ENCODE results near the gene TXNL4A. TPM values are rescaled to one million over a fixed set of nuclear protein-coding genes. Genes with fewer than 3 reads are reported as not detected.
A peak's percentile ranks its signal among the peaks of the same experiment; 100 is the strongest.
"Not testable (repeated sequence)": the region's sequence is repeated elsewhere in the genome, so short reads cannot be mapped to it uniquely, and the experiment has no call there.

Gene TXNL4A
- total RNA-seq, 1 donor from 2014 or later = 82.1 TPM

DNA sequence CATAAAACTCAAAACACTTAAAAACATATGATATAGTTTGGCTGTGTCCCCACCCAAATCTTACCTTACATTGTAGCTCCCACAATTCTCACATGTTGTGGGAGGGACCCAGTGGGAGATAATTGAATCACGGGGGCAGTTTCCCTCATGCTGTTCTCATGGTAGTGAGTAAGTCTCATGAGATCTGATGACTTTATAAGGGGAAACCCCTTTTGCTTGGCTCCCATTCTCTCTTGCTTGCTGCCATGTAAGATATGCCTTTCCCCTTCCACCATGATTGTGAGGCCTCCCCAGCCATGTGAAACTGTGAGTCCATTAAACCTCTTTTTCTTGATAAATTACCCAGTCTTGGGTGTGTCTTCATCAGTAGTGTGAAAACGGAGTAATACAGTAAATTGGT lies 11.3 kb upstream of the TXNL4A start:
- not testable (repeated sequence) for DNase-seq (ENCODE audit: low spot score)

DNA sequence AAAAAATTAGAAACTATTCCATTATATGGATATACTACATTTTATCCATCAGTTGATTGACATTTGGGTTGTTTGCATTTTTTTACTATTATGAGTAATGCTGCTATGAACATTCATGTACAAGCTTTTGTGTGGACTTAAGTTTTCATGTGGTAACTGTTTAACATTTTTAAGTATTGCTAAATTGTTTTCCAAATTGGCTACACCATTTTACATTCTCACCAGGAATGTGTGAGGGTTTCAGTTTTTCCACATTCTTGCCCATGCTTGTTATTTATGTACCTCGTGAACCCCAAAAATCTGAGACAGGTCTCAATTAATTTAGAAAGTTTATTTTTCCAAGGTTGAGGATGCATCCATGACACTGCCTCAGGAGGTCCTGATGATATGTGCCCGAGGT lies 3.1 kb upstream of the TXNL4A start:
- DNase-seq (ENCODE audit: low spot score) = no peak

DNA sequence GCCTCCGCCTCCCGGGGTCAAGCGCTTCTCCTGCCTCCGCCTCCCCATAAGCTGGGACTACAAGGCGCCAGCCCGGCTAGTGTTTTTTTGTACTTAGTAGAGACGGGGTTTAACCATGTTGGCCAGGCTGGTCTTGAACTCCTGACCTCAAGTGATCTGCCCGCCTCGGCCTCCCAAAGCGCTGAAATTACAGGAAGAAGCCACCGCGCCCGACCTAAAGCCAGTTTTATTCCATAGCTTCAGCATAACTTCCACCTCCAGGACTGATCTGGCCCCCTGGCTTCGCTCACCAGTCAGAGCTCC lies 783 bp upstream of the TXNL4A start:
- no peak for DNase-seq (ENCODE audit: low spot score)

- DNase-seq (ENCODE audit: low spot score) = peak; percentile 52
Measured at GRCh38 chr18:79988071-79988450, 302 bp downstream of the TXNL4A start.

- DNase-seq (ENCODE audit: low spot score) = no peak
Measured at GRCh38 chr18:79987566-79987965, 797 bp downstream of the TXNL4A start.

DNA sequence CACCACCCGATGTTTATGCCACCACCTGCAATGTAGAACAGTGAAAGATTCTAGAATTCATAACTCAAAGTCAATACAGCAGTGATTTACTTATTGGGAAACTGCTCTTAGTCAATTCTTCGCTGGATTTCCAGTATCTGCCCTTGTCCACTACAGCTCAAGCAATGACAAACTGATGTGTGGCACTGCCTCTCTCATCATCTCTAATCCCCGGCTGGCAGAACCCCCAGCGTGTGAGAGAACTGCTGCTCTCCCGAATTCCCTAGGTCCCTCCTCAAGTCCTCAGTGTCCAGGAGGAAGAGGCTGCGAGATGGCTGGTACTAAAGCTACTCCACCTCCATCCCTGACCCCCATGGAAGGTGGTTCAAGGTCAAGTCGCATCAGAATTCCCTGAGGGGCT lies 1.6 kb downstream of the TXNL4A start:
- DNase-seq (ENCODE audit: low spot score) = no peak

- no peak for DNase-seq (ENCODE audit: low spot score)
Measured at GRCh38 chr18:79985172-79985571, 3.2 kb downstream of the TXNL4A start.

DNA sequence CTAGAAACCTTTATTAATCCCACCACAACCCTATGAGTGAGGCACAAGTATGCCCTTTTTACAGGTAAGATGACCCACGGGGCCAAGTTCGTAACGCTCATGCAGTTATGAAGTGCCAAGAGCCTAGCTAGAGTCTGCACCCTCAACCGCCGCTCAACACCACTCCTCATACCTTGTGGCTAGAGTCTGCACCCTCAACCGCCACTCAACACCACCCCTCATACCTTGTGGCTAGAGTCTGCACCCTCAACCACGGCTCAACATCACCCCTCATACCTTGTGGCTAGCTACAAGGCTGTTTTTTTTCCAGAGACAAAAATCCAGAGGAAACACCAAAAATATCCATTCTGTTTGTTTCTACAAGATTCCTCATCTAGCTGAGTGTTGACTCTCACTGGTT lies 4.6 kb downstream of the TXNL4A start:
- no peak for DNase-seq (ENCODE audit: low spot score)

- no peak for DNase-seq (ENCODE audit: low spot score)
Measured at GRCh38 chr18:79983253-79983652, 5.1 kb downstream of the TXNL4A start.

GRCh38 chr18:79982736-79983135 lies 5.6 kb downstream of the TXNL4A start:
- DNase-seq (ENCODE audit: low spot score) = no peak

DNA sequence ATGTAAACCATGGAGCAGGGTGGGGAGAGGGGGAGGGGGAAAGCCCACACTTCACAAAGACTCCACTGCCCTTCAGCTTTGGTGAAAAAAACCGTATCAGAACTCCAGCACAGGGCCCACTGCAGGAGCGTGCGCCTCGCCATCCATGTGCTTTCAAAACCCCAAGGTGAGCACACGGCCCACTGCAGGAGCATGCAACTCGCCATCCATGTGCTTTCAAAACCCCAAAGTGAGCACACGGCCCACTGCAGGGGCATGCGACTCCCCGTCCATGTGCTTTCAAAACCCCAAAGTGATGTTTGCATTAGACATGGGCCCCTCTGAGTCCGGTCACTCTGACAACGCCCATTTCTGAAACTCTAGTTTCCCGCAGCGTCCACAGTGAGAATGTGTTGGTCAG lies 7.8 kb downstream of the TXNL4A start:
- no peak for DNase-seq (ENCODE audit: low spot score)

GRCh38 chr18:79979843-79980242 lies 8.5 kb downstream of the TXNL4A start:
- DNase-seq (ENCODE audit: low spot score) = no peak

GRCh38 chr18:79975985-79976680 lies 12.2 kb downstream of the TXNL4A start:
- DNase-seq (ENCODE audit: low spot score) = no peak

GRCh38 chr18:79975043-79975442 lies 13.3 kb downstream of the TXNL4A start:
- DNase-seq (ENCODE audit: low spot score) = no peak

DNA sequence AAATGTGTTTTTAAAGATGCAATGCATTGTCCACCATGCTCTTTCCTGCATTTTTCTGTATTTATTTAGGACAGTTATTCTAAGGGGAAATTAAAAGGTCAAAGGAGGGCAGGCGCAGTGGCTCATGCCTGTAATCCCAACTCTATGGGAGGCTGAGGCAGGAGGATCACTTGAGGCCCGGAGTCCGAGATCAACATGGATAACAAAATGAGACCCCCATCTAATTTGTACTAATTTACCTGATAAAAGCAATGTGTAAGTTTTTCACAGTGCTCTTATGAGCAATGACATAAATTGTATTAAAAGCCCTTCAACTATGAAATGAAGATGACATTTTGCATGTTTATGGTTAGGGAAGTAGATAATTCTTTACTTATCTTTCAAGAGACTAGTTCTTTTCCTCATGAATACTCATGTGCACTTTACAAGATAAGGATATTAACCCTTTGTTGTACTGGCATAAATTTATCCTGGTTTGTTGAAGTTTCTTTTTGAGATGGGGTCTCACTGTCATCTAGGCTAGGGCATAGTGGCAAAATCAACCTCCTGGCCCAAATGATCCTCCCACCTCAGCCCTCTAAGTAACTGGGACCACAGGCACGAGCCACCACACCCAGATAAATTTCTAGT lies 14.2 kb downstream of the TXNL4A start:
- no peak for DNase-seq (ENCODE audit: low spot score)

DNA sequence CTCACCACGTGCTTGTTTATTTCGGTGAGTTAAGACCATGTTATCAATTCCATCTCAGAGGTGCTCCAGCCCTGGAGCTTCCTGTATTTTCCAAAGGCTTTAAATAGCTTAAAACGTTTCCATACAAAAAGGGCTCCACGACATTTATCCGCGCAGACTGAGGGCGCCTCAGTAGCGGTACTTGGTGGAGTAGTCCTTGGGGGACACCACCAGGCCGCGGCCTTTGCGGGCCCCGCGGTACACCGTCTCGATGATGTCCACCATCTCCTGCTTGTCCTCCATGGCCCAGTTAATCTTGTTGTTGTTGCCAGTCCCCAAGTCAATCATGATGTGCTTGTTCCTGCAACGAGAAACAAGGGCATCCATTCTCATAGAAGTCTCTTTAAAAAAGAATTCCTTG lies 14.8 kb downstream of the TXNL4A start:
- no peak for DNase-seq (ENCODE audit: low spot score)

DNA sequence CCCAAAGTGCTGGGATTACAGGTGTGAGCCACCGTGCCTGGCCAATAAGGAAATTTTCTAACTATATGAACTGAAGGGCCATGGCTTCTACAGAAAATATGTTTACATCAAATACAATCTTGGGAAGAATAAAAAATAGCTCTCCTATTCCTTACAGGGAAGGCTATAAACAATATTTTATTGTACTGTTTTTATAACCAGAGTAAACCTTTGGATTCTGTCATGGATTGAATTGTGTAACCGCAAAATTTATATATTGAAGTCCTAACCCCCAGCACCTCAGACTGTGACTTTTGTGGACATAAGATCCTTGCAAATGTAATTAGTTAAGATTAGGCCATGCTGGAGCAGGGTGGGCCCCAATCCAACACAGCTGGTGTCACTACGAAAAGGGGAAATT lies 15.6 kb downstream of the TXNL4A start:
- no peak for DNase-seq (ENCODE audit: low spot score)

GRCh38 chr18:79971986-79972385 lies 16.4 kb downstream of the TXNL4A start:
- DNase-seq (ENCODE audit: low spot score) = no peak

DNA sequence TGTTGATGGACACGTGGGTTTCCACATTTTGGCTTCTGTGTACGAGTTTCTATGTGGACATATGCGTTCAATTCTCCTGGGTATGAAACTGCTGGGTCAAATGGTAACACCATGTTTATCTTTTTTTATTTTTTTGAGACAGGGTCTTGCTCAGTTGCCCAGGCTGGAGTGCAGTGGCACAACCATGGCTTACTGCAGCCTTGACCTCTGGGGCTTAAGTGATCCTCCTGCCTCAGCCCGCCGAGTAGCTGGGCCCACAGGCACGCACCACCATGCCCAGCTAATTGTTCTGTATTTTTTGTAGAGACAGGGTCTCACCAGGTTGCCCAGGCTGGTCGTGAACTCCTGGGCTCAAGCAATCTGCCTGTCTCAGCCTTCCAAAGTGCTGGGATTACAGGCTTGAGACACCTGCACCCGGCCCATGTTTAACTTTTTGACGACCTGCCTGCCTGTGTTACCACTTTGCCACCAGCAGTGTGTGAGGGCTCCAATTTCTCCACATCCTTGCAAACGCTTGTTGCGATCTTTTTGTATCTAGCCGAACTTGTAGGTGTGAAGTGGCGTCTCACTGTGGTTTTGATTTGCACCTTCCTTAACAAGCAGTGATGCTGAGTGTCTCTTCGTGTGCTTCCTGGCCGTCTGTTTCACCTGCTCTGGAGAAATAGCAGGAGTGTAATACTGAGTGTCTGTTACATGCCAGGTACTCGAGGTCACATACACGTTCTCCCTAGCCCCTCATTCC lies 17.0 kb downstream of the TXNL4A start:
- DNase-seq (ENCODE audit: low spot score) = no peak

GRCh38 chr18:79970419-79971133 lies 17.8 kb downstream of the TXNL4A start:
- DNase-seq (ENCODE audit: low spot score) = no peak

GRCh38 chr18:79965119-79965902 lies 23.1 kb downstream of the TXNL4A start:
- DNase-seq (ENCODE audit: low spot score) = no peak
